Keratinocyte (primary cell): ENCODE measurements around the gene RALGAPA2. TPM values are rescaled to one million over a fixed set of nuclear protein-coding genes. Genes with fewer than 3 reads are reported as not detected.

Experiments
- DNase-seq: peaks from one replicate; pipeline ENCODE4 v3.0.0-alpha.2; 2011; ENCODE audit warnings: low read depth, missing footprints, low spot score
- FAIRE-seq: peaks from 2 replicates; lab custom pipeline; 2011; peaks lifted over from hg19 to GRCh38; lab: Jason Lieb, UNC
- H2AFZ ChIP-seq: 2 replicates; pipeline ENCODE4 v1.6.0; 2012; ENCODE audit warnings: low read length, control low read depth, inconsistent platforms; ENCODE audit not compliant: control insufficient read depth
- H3K27ac ChIP-seq: 2 replicates; pipeline ENCODE4 v1.5.1; 2011; ENCODE audit warnings: low read length; ENCODE audit not compliant: control insufficient read depth, insufficient read depth
- H3K27me3 ChIP-seq: 3 replicates; pipeline ENCODE4 v1.6.0; 2011; ENCODE audit warnings: low read length; ENCODE audit not compliant: control insufficient read depth, insufficient read depth; ENCODE audit errors: extremely low read depth
- H3K36me3 ChIP-seq, 2 experiments: 2 replicates in 1 of 2; 3 replicates in 1 of 2; pipeline ENCODE4 v1.5.1; 2011; ENCODE audit warnings: low read length in 2 of 2, mild to moderate bottlenecking in 1 of 2; ENCODE audit not compliant: control insufficient read depth in 2 of 2, insufficient read depth in 2 of 2; ENCODE audit errors: extremely low read depth in 1 of 2
- H3K4me1 ChIP-seq: 3 replicates; pipeline ENCODE4 v1.5.1; 2011; ENCODE audit warnings: low read length; ENCODE audit not compliant: control insufficient read depth, insufficient read depth; ENCODE audit errors: extremely low read depth
- H3K4me2 ChIP-seq: 3 replicates; pipeline ENCODE4 v1.6.0; 2011; ENCODE audit warnings: low read depth, low read length; ENCODE audit not compliant: control insufficient read depth, insufficient read depth; ENCODE audit errors: extremely low read depth
- H3K4me3 ChIP-seq, 3 experiments: fragments of 200-600 bp in 1 of 3; sonication (generic) in 1 of 3; 2 replicates in 2 of 3; 3 replicates in 1 of 3; pipeline ENCODE4 v1.5.1; 2011 to 2016; ENCODE audit warnings: low read length in 3 of 3, mild to moderate bottlenecking in 3 of 3, control low read depth in 2 of 3, inconsistent platforms in 1 of 3, low read depth in 1 of 3, mixed read lengths in 1 of 3, mixed run types in 1 of 3, moderate library complexity in 1 of 3; ENCODE audit not compliant: control insufficient read depth in 2 of 3, insufficient read depth in 2 of 3; ENCODE audit errors: extremely low read depth in 1 of 3
- H3K79me2 ChIP-seq: 2 replicates; pipeline ENCODE4 v1.6.0; 2012; ENCODE audit warnings: low read length; ENCODE audit not compliant: control insufficient read depth, insufficient read depth
- H3K9ac ChIP-seq: 3 replicates; pipeline ENCODE4 v1.6.0; 2011; ENCODE audit warnings: low read length; ENCODE audit not compliant: control insufficient read depth, insufficient read depth; ENCODE audit errors: extremely low read depth
- H3K9me1 ChIP-seq: 3 replicates; pipeline ENCODE4 v1.6.0; 2011; ENCODE audit warnings: low read length; ENCODE audit not compliant: control insufficient read depth, insufficient read depth; ENCODE audit errors: extremely low read depth
- H3K9me3 ChIP-seq: 2 replicates; pipeline ENCODE4 v1.5.1; 2012; ENCODE audit warnings: low read depth, low read length; ENCODE audit not compliant: control insufficient read depth
- H4K20me1 ChIP-seq: 3 replicates; pipeline ENCODE4 v1.6.0; 2011; ENCODE audit warnings: low read length; ENCODE audit not compliant: control insufficient read depth, insufficient read depth; ENCODE audit errors: extremely low read depth
- CTCF ChIP-seq, 3 experiments: IDR thresholded peaks in 1 of 3; conservative IDR thresholded peaks in 1 of 3; optimal IDR thresholded peaks in 1 of 3; 2 replicates in 2 of 3; 3 replicates in 1 of 3; pipeline versions ENCODE3 to v1.5.1; 2011; ENCODE audit warnings: low read length in 3 of 3, mild to moderate bottlenecking in 3 of 3, moderate library complexity in 2 of 3, control low read depth in 1 of 3, inconsistent platforms in 1 of 3; ENCODE audit not compliant: insufficient read depth in 2 of 3; ENCODE audit errors: extremely low read depth in 1 of 3
- EZH2 ChIP-seq: IDR thresholded peaks from one replicate; pipeline ENCODE4 v1.6.1; 2012; ENCODE audit warnings: inconsistent platforms, mild to moderate bottlenecking, low read length, moderate library complexity
- dilution Hi-C: fragments of 300-500 bp; cut with MboI; formaldehyde crosslinking; loops from one replicate; pipeline ENCODE4 v1.7.0; 2020; ENCODE audit warnings: low sequenced_read_pairs; ENCODE audit not compliant: extremely low pct_ligation_motif_present
- polyA plus RNA-seq, 5 experiments: library from polyadenylated mRNA; depleted of rRNA in 3 of 5; stranded (reverse) in 3 of 5; stranded (forward) in 1 of 5; unstranded in 1 of 5; fragments of >200 nt; gene quantifications; 1 replicate in 1 of 5; 2 replicates in 3 of 5; 3 replicates in 1 of 5; pipeline versions ENCODE4 v1.2.1 to v1.2.3, GENCODE V29; 2011 to 2012; ENCODE audit warnings: missing spikeins in 2 of 5, low read depth in 1 of 5, low replicate concordance in 1 of 5

RALGAPA2 gene
- polyA plus RNA-seq, 1 donor (not counting 4 experiments of a cell fraction or from before 2014, with no cell fraction given) = 3.2 TPM

DNA sequence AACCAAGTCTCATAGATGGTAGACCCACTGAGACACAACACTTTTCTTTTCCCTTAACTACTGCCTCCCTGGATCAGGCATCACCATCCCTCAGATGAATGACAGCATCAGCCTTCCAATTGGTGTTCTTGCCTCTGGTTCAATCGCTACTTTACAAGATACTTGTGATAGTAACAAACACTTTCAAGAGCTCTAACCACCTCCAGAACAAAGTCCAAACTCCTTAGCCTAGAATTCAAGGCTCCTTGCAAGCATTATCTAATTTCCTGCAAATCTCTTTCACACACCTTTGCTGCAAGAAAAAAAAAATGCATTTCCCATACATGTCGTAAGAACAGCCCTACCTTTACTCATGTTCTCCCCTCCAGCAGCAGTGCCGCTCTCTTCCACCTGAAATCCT, 33.1 kb downstream of the RALGAPA2 start:
- H3K36me3 ChIP-seq = no peaks in the 10 kb centered on the region
- H3K4me2 ChIP-seq = no peak overlapping the region
- no peaks in the 10 kb centered on the region for H3K27me3 ChIP-seq
- no peak overlapping the region for H3K27ac ChIP-seq
- H3K4me3 ChIP-seq = no peak overlapping the region
- peaks cover 4% of the 10 kb centered on the region for H3K4me1 ChIP-seq
- no peak overlapping the region for H2AFZ ChIP-seq
- DNase-seq = no peak
- H3K79me2 ChIP-seq = no peaks in the 10 kb centered on the region
- H3K9me3 ChIP-seq = no peaks in the 10 kb centered on the region
- TF ChIP-seq EZH2 (no peak), CTCF (optimal IDR thresholded peaks at IDR 0.05 in 1 of 3, IDR thresholded peaks at IDR 0.05 in 1 of 3, conservative IDR thresholded peaks at IDR 0.05 in 1 of 3; ENCODE audit: extremely low read depth in 1 of 3, insufficient read depth in 2 of 3, low read length in 3 of 3) (no peak)
- no peaks in the 10 kb centered on the region for H4K20me1 ChIP-seq
- FAIRE-seq = no peak
- H3K9ac ChIP-seq = no peak overlapping the region
- H3K9me1 ChIP-seq = no peaks in the 10 kb centered on the region
- dilution Hi-C loops = no loop called here

GRCh38 chr20:20677186-20677585, 35.3 kb downstream of the RALGAPA2 start:
- Histone ChIP-seq H3K27ac (no peak overlapping the region), H3K79me2 (no peaks in the 10 kb centered on the region), H4K20me1 (no peaks in the 10 kb centered on the region), H3K9me3 (no peaks in the 10 kb centered on the region), H3K9ac (no peak overlapping the region), H3K9me1 (no peaks in the 10 kb centered on the region), H3K4me1 (peaks cover 4% of the 10 kb centered on the region), H3K4me2 (peak overlapping the region; percentile 17), H3K27me3 (no peaks in the 10 kb centered on the region), H3K36me3 (no peaks in the 10 kb centered on the region), H2AFZ (no peak overlapping the region), H3K4me3 (no peak overlapping the region)
- dilution Hi-C loops = no loop called here
- no peak for TF ChIP-seq EZH2
- no peak for TF ChIP-seq CTCF (optimal IDR thresholded peaks at IDR 0.05 in 1 of 3, IDR thresholded peaks at IDR 0.05 in 1 of 3, conservative IDR thresholded peaks at IDR 0.05 in 1 of 3; ENCODE audit: extremely low read depth in 1 of 3, insufficient read depth in 2 of 3, low read length in 3 of 3)
- peak; percentile 4 for DNase-seq
- FAIRE-seq = peak; percentile 83
